Keratinocyte (primary cell): ENCODE data around the gene DNAJB2. TPM values are rescaled to one million over a fixed set of nuclear protein-coding genes. Genes with fewer than 3 reads are reported as not detected.

Experiments used
- DNase-seq: peaks from one replicate; pipeline ENCODE4 v3.0.0-alpha.2; 2011; ENCODE audit warnings: low read depth, missing footprints, low spot score
- FAIRE-seq: peaks from 2 replicates; lab custom pipeline; 2011; peaks lifted over from hg19 to GRCh38; lab: Jason Lieb, UNC
- H2AFZ ChIP-seq: 2 replicates; pipeline ENCODE4 v1.6.0; 2012; ENCODE audit warnings: low read length, control low read depth, inconsistent platforms; ENCODE audit not compliant: control insufficient read depth
- H3K27ac ChIP-seq: 2 replicates; pipeline ENCODE4 v1.5.1; 2011; ENCODE audit warnings: low read length; ENCODE audit not compliant: control insufficient read depth, insufficient read depth
- H3K27me3 ChIP-seq: 3 replicates; pipeline ENCODE4 v1.6.0; 2011; ENCODE audit warnings: low read length; ENCODE audit not compliant: control insufficient read depth, insufficient read depth; ENCODE audit errors: extremely low read depth
- H3K36me3 ChIP-seq, 2 experiments: 2 replicates in 1 of 2; 3 replicates in 1 of 2; pipeline ENCODE4 v1.5.1; 2011; ENCODE audit warnings: low read length in 2 of 2, mild to moderate bottlenecking in 1 of 2; ENCODE audit not compliant: control insufficient read depth in 2 of 2, insufficient read depth in 2 of 2; ENCODE audit errors: extremely low read depth in 1 of 2
- H3K4me1 ChIP-seq: 3 replicates; pipeline ENCODE4 v1.5.1; 2011; ENCODE audit warnings: low read length; ENCODE audit not compliant: control insufficient read depth, insufficient read depth; ENCODE audit errors: extremely low read depth
- H3K4me2 ChIP-seq: 3 replicates; pipeline ENCODE4 v1.6.0; 2011; ENCODE audit warnings: low read depth, low read length; ENCODE audit not compliant: control insufficient read depth, insufficient read depth; ENCODE audit errors: extremely low read depth
- H3K4me3 ChIP-seq, 3 experiments: fragments of 200-600 bp in 1 of 3; sonication (generic) in 1 of 3; 2 replicates in 2 of 3; 3 replicates in 1 of 3; pipeline ENCODE4 v1.5.1; 2011 to 2016; ENCODE audit warnings: low read length in 3 of 3, mild to moderate bottlenecking in 3 of 3, control low read depth in 2 of 3, inconsistent platforms in 1 of 3, low read depth in 1 of 3, mixed read lengths in 1 of 3, mixed run types in 1 of 3, moderate library complexity in 1 of 3; ENCODE audit not compliant: control insufficient read depth in 2 of 3, insufficient read depth in 2 of 3; ENCODE audit errors: extremely low read depth in 1 of 3
- H3K79me2 ChIP-seq: 2 replicates; pipeline ENCODE4 v1.6.0; 2012; ENCODE audit warnings: low read length; ENCODE audit not compliant: control insufficient read depth, insufficient read depth
- H3K9ac ChIP-seq: 3 replicates; pipeline ENCODE4 v1.6.0; 2011; ENCODE audit warnings: low read length; ENCODE audit not compliant: control insufficient read depth, insufficient read depth; ENCODE audit errors: extremely low read depth
- H3K9me1 ChIP-seq: 3 replicates; pipeline ENCODE4 v1.6.0; 2011; ENCODE audit warnings: low read length; ENCODE audit not compliant: control insufficient read depth, insufficient read depth; ENCODE audit errors: extremely low read depth
- H3K9me3 ChIP-seq: 2 replicates; pipeline ENCODE4 v1.5.1; 2012; ENCODE audit warnings: low read depth, low read length; ENCODE audit not compliant: control insufficient read depth
- H4K20me1 ChIP-seq: 3 replicates; pipeline ENCODE4 v1.6.0; 2011; ENCODE audit warnings: low read length; ENCODE audit not compliant: control insufficient read depth, insufficient read depth; ENCODE audit errors: extremely low read depth
- EZH2 ChIP-seq: IDR thresholded peaks from one replicate; pipeline ENCODE4 v1.6.1; 2012; ENCODE audit warnings: inconsistent platforms, mild to moderate bottlenecking, low read length, moderate library complexity
- dilution Hi-C: fragments of 300-500 bp; cut with MboI; formaldehyde crosslinking; loops from one replicate; pipeline ENCODE4 v1.7.0; 2020; ENCODE audit warnings: low sequenced_read_pairs; ENCODE audit not compliant: extremely low pct_ligation_motif_present
- polyA plus RNA-seq, 5 experiments: library from polyadenylated mRNA; depleted of rRNA in 3 of 5; stranded (reverse) in 3 of 5; stranded (forward) in 1 of 5; unstranded in 1 of 5; fragments of >200 nt; gene quantifications; 1 replicate in 1 of 5; 2 replicates in 3 of 5; 3 replicates in 1 of 5; pipeline versions ENCODE4 v1.2.1 to v1.2.3, GENCODE V29; 2011 to 2012; ENCODE audit warnings: missing spikeins in 2 of 5, low read depth in 1 of 5, low replicate concordance in 1 of 5
- TF ChIP-seq, protein P1 (sequence below), 3 experiments: IDR thresholded peaks in 1 of 3; conservative IDR thresholded peaks in 1 of 3; optimal IDR thresholded peaks in 1 of 3; 2 replicates in 2 of 3; 3 replicates in 1 of 3; pipeline versions ENCODE3 to v1.5.1; 2011; ENCODE audit warnings: low read length in 3 of 3, mild to moderate bottlenecking in 3 of 3, moderate library complexity in 2 of 3, control low read depth in 1 of 3, inconsistent platforms in 1 of 3; ENCODE audit not compliant: insufficient read depth in 2 of 3; ENCODE audit errors: extremely low read depth in 1 of 3

The DNAJB2 gene
- polyA plus RNA-seq, 1 donor (not counting 4 experiments of a cell fraction or from before 2014, with no cell fraction given), result 51.7 TPM

DNA sequence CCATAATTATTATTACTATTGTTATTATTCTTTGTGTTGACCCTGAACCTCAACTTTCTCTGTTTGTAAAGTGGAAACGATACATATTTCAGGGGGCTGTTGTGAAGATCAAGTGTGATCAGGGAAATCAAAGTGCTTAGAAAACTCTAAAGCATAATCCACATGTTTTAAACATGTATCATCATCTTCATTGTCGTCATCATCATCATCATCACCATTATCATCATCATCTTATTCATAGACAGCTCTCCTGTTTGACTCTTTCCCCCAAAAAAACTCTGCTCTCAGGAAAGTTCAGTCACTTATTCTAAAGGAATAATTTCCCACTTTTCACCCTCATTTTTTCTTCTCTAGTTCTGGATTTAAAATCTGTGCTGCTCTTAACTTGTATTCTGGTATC is 25.1 kb downstream of the DNAJB2 start:
- Histone ChIP-seq H3K36me3 (no peaks in the 10 kb centered on the region), H3K79me2 (no peaks in the 10 kb centered on the region), H3K9ac (no peak overlapping the region), H3K9me1 (no peaks in the 10 kb centered on the region), H2AFZ (no peak overlapping the region), H3K4me3 (no peak overlapping the region), H3K9me3 (no peaks in the 10 kb centered on the region), H3K27me3 (peaks cover 57% of the 10 kb centered on the region), H3K4me2 (no peak overlapping the region), H4K20me1 (peaks cover 5% of the 10 kb centered on the region), H3K4me1 (peaks cover 2% of the 10 kb centered on the region), H3K27ac (no peak overlapping the region)
- no peak for FAIRE-seq
- TF ChIP-seq, protein P1, sequence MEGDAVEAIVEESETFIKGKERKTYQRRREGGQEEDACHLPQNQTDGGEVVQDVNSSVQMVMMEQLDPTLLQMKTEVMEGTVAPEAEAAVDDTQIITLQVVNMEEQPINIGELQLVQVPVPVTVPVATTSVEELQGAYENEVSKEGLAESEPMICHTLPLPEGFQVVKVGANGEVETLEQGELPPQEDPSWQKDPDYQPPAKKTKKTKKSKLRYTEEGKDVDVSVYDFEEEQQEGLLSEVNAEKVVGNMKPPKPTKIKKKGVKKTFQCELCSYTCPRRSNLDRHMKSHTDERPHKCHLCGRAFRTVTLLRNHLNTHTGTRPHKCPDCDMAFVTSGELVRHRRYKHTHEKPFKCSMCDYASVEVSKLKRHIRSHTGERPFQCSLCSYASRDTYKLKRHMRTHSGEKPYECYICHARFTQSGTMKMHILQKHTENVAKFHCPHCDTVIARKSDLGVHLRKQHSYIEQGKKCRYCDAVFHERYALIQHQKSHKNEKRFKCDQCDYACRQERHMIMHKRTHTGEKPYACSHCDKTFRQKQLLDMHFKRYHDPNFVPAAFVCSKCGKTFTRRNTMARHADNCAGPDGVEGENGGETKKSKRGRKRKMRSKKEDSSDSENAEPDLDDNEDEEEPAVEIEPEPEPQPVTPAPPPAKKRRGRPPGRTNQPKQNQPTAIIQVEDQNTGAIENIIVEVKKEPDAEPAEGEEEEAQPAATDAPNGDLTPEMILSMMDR (optimal IDR thresholded peaks at IDR 0.05 in 1 of 3, IDR thresholded peaks at IDR 0.05 in 1 of 3, conservative IDR thresholded peaks at IDR 0.05 in 1 of 3; ENCODE audit: extremely low read depth in 1 of 3, insufficient read depth in 2 of 3, low read length in 3 of 3), result no peak
- dilution Hi-C loops, result no loop called here
- DNase-seq, result no peak

DNA sequence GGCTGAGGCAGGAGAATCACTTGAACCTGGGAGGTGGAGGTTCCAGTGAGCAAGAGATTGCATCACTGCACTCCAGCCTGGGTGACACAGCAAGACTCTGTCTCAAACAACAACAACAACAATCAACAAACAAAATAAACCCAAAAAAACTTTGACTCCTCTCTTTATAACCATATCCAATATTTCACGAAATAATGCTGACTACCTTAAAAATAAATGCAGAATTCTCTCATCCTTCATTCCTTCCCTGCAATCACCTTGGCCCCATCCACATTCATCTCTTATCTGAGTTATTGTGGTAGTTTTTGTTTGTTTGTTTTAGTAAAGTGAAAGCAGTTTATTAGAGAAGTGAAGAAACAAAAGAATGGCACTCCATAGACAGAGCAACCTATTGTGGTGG is 26.9 kb downstream of the DNAJB2 start:
- Histone ChIP-seq H3K9me1 (no peaks in the 10 kb centered on the region), H3K4me1 (peaks cover 2% of the 10 kb centered on the region), H2AFZ (no peak overlapping the region), H4K20me1 (peaks cover 5% of the 10 kb centered on the region), H3K4me3 (no peak overlapping the region), H3K4me2 (no peak overlapping the region), H3K9ac (no peak overlapping the region), H3K27ac (no peak overlapping the region), H3K36me3 (no peaks in the 10 kb centered on the region), H3K27me3 (peaks cover 47% of the 10 kb centered on the region), H3K79me2 (no peaks in the 10 kb centered on the region), H3K9me3 (no peaks in the 10 kb centered on the region)
- DNase-seq, result no peak
- FAIRE-seq, result no peak
- no peak for TF ChIP-seq EZH2
- dilution Hi-C loops, result no loop called here
